GM12878 (cell line): Measurements from ENCODE around the gene FAM120B. TPM values are rescaled to one million over a fixed set of nuclear protein-coding genes. Genes with fewer than 3 reads are reported as not detected.

Experiments used
- ATAC-seq: fragments of 200-7000 bp; cut with Tn5 transposase; 3 replicates; pipeline ENCODE4 v1.9.1; 2020; ENCODE audit warnings: mild to moderate bottlenecking, moderate library complexity
- BruUV-seq: library from RNA; stranded (reverse); fragments of 400-500 nt; replicated peaks from 2 replicates; lab custom pipeline; 2021; lab: Mats Ljungman, UMichigan
- CTCF ChIA-PET: fragments of 300-600 bp; sonication (Branson Sonifier 250); formaldehyde crosslinking; extraction: SDS; loops from one replicate; lab custom pipeline; 2021; ENCODE audit warnings: inconsistent platforms; lab: Yijun Ruan, JAX
- POLR2A ChIA-PET: fragments of 350-600 bp; formaldehyde crosslinking; extraction: SDS; loops from one replicate; lab custom pipeline; 2021; ENCODE audit warnings: inconsistent platforms; lab: Charles Lee
- RAD21 ChIA-PET: fragments of 300-600 bp; sonication (Branson Sonifier 250); formaldehyde crosslinking; loops from one replicate; lab custom pipeline; 2023; ENCODE audit warnings: antibody characterized with exemption; ENCODE audit not compliant: unreplicated experiment; lab: Charles Lee
- SMC1A ChIA-PET: fragments of 300-600 bp; sonication (Branson Sonifier 250); formaldehyde crosslinking; loops from one replicate; lab custom pipeline; 2023; ENCODE audit not compliant: unreplicated experiment, uncharacterized antibody; lab: Charles Lee
- DNase-seq: peaks from one replicate; pipeline ENCODE4 v3.0.0-alpha.2; 2011; ENCODE audit warnings: low read depth, low spot score
- FAIRE-seq: peaks from 3 replicates; lab custom pipeline; 2011; peaks lifted over from hg19 to GRCh38; lab: Jason Lieb, UNC
- H2AFZ ChIP-seq: 2 replicates; pipeline ENCODE4 v1.6.0; 2011; ENCODE audit warnings: low read depth, low read length, control low read depth; ENCODE audit not compliant: control insufficient read depth
- H3K27ac ChIP-seq: 2 replicates; pipeline ENCODE4 v1.5.1; 2011; ENCODE audit warnings: control low read depth; ENCODE audit not compliant: control insufficient read depth, insufficient read depth
- H3K27me3 ChIP-seq, 2 experiments: replicated peaks in 1 of 2; 2 replicates each; pipeline versions ENCODE4 v1.6.0 to v1.6.1; 2011; ENCODE audit warnings: low read length in 1 of 2; ENCODE audit not compliant: control insufficient read depth in 2 of 2, insufficient read depth in 2 of 2
- H3K36me3 ChIP-seq, 2 experiments: 2 replicates each; pipeline ENCODE4 v1.5.1; 2011; ENCODE audit warnings: low read length in 1 of 2; ENCODE audit not compliant: control insufficient read depth in 2 of 2, insufficient read depth in 2 of 2
- H3K4me1 ChIP-seq: 2 replicates; pipeline ENCODE4 v1.6.1; 2011; ENCODE audit warnings: mild to moderate bottlenecking, low read length, moderate library complexity, mixed read lengths; ENCODE audit not compliant: control insufficient read depth, insufficient read depth
- H3K4me2 ChIP-seq: 2 replicates; pipeline ENCODE4 v1.6.0; 2011; ENCODE audit warnings: control low read depth; ENCODE audit not compliant: control insufficient read depth, insufficient read depth
- H3K4me3 ChIP-seq: fragments of 200-600 bp; sonication (generic); 2 replicates; pipeline ENCODE4 v1.5.1; 2016
- H3K79me2 ChIP-seq: 2 replicates; pipeline ENCODE4 v1.6.0; 2011; ENCODE audit warnings: low read length; ENCODE audit not compliant: control insufficient read depth, insufficient read depth
- H3K9ac ChIP-seq: 2 replicates; pipeline ENCODE4 v1.8.0; 2011; ENCODE audit warnings: low read length, control low read depth, mixed read lengths; ENCODE audit not compliant: control insufficient read depth, insufficient read depth
- H3K9me3 ChIP-seq: replicated peaks from 3 replicates; pipeline ENCODE4 v1.5.1; 2011; ENCODE audit warnings: mild to moderate bottlenecking, low read length; ENCODE audit not compliant: control insufficient read depth, insufficient read depth
- H4K20me1 ChIP-seq: 2 replicates; pipeline ENCODE4 v1.6.0; 2011; ENCODE audit not compliant: control insufficient read depth, insufficient read depth
- BRCA1 ChIP-seq: IDR thresholded peaks from 2 replicates; pipeline ENCODE4 v1.6.1; 2011; ENCODE audit warnings: low read depth, low read length, improper control_type of control experiment
- CBX3 ChIP-seq: fragments of 200-600 bp; sonication (generic); IDR thresholded peaks from 2 replicates; pipeline ENCODE4 v1.6.1; 2016; ENCODE audit warnings: low read depth, borderline replicate concordance
- CEBPB ChIP-seq, 2 experiments: fragments of 150-350 bp in 1 of 2; IDR thresholded peaks; 2 replicates each; pipeline ENCODE4 v1.6.1; 2012 to 2014; ENCODE audit warnings: low read depth in 2 of 2, low read length in 2 of 2, borderline replicate concordance in 1 of 2, inconsistent platforms in 1 of 2
- CEBPZ ChIP-seq: fragments of 150-350 bp; IDR thresholded peaks from 2 replicates; pipeline ENCODE4 v1.6.1; 2016; ENCODE audit warnings: low read depth, low read length
- NFYA ChIP-seq: IDR thresholded peaks from 2 replicates; pipeline ENCODE4 v1.6.1; 2011; ENCODE audit warnings: low read depth, mild to moderate bottlenecking, low read length, improper control_type of control experiment, borderline replicate concordance
- NKRF ChIP-seq: fragments of 450-650 bp; conservative IDR thresholded peaks from 2 replicates; pipeline ENCODE4 v1.6.1; 2017; ENCODE audit warnings: mild to moderate bottlenecking, moderate library complexity
- NRF1 ChIP-seq: conservative IDR thresholded peaks from 2 replicates; pipeline ENCODE4 v1.6.1; 2011; ENCODE audit warnings: mild to moderate bottlenecking, low read depth, low read length, improper control_type of control experiment
- PAX8 ChIP-seq: fragments of 450-650 bp; IDR thresholded peaks from 2 replicates; pipeline ENCODE4 v1.6.1; 2017; ENCODE audit warnings: mild to moderate bottlenecking, moderate library complexity
- SIN3A ChIP-seq: IDR thresholded peaks from 2 replicates; pipeline ENCODE4 v1.6.1; 2012; ENCODE audit warnings: low read depth, low read length, improper control_type of control experiment
- SIX5 ChIP-seq: IDR thresholded peaks from 2 replicates; pipeline ENCODE4 v1.6.1; 2011; ENCODE audit warnings: mild to moderate bottlenecking, low read depth, low read length, moderate library complexity; ENCODE audit not compliant: severe bottlenecking
- SMAD5 ChIP-seq: IDR thresholded peaks from 2 replicates; pipeline ENCODE4 v1.6.1; 2016; ENCODE audit warnings: antibody characterized with exemption, low read depth
- SRF ChIP-seq, 2 experiments: IDR thresholded peaks; 2 replicates each; pipeline ENCODE4 v1.6.1; 2011; ENCODE audit warnings: low read depth in 2 of 2, low read length in 2 of 2, mild to moderate bottlenecking in 1 of 2, moderate library complexity in 1 of 2
- SUPT20H ChIP-seq: IDR thresholded peaks from 2 replicates; pipeline ENCODE4 v1.6.1; 2011; ENCODE audit warnings: low read depth, mild to moderate bottlenecking, low read length, moderate library complexity, borderline replicate concordance; ENCODE audit not compliant: control insufficient read depth
- TCF7 ChIP-seq: IDR thresholded peaks from 2 replicates; pipeline ENCODE4 v1.6.1; 2014; ENCODE audit warnings: antibody characterized with exemption, borderline replicate concordance
- ZNF384 ChIP-seq: IDR thresholded peaks from 2 replicates; pipeline ENCODE4 v1.6.1; 2012; ENCODE audit warnings: low read depth, mild to moderate bottlenecking, low read length, improper control_type of control experiment, borderline replicate concordance
- ZZZ3 ChIP-seq: IDR thresholded peaks from 2 replicates; pipeline ENCODE4 v1.6.1; 2011; ENCODE audit warnings: low read depth; ENCODE audit not compliant: control insufficient read depth, insufficient read length
- WGBS: methylation state at CpG from one replicate; pipeline ENCODE4 v1.1.6; 2016; ENCODE audit warnings: low lambda C conversion rate; ENCODE audit not compliant: insufficient replicate concordance, insufficient coverage; ENCODE audit errors: missing lambda C conversion rate; 5-methylcytosine and 5-hydroxymethylcytosine counted together
- in situ Hi-C: fragments of 300-500 bp; cut with MboI; formaldehyde crosslinking; loops from 9 replicates; pipeline ENCODE4 v1.14.3; 2018; ENCODE audit warnings: mixed read lengths
- intact Hi-C: fragments of 100-400 bp; cut with micrococcal nuclease; formaldehyde crosslinking; loops from one replicate; pipeline ENCODE4 v1.14.2; 2022; ENCODE audit not compliant: unreplicated experiment
- polyA plus RNA-seq, 11 experiments: library from polyadenylated mRNA; depleted of rRNA in 4 of 11; unstranded in 6 of 11; stranded (reverse) in 5 of 11; fragments of >200 nt; fragmentation: Nextera tagmentation in 4 of 11; fragmentation: Illumina TruSeq in 1 of 11; extraction: Ambion mirVana in 4 of 11; extraction: Trizol in 1 of 11; gene quantifications; 1 replicate in 1 of 11; 2 replicates in 10 of 11; pipeline versions ENCODE4 v1.2.1 to v1.2.3, GENCODE V29; 2011 to 2016; ENCODE audit warnings: inconsistent platforms in 2 of 11, missing spikeins in 2 of 11, low read depth in 1 of 11
- total RNA-seq, 4 experiments: library from RNA; depleted of rRNA in 3 of 4; stranded (reverse); fragments of >200 nt in 3 of 4; fragmentation: Illumina TruSeq in 1 of 4; extraction: Trizol in 1 of 4; gene quantifications; 2 replicates each; pipeline versions ENCODE4 v1.2.1 to v1.2.3, GENCODE V29; 2013 to 2021

The FAM120B gene
- total and polyA plus RNA-seq, 10 of the 15 experiments (the other 5 are each of a cell fraction or from before 2014, with no cell fraction given) = 3.3 to 21.6 (median 15.3) TPM

DNA sequence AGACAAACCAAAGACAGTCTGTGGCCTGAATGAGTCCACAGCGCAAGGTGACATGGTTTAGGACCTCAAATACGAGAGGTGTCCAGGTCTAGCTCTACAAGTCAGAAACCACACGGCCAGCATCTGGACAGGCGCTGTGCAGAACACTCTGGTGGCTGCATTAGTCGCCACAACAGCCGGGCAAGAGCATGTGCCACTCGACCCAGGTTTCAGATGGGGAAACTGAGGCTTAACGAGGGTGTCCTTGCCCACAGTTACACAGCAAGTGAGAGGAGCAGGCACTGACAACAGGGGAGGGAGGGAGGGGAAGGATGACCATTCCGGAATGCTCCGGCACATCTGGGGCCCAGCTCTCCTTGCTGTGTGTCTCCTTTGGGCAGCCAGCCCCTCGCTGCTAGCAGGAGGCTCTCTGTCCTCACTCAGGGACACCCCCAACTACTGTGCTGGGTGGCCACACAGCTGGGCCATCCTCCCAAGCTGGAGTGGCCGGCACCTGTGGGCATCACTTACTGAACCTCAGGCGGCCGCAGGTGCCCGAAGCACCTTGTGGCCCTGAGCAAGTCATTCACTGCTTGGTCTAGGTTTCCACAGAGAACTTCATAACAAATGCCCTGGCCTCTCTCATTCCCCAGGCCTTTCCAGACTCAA is 22.3 kb upstream of the FAM120B start:
- intact Hi-C loops (no loop called here), in situ Hi-C loops (no loop called here)
- POLR2A ChIA-PET = no interaction called here
- Histone ChIP-seq H3K36me3 (no peaks in the 10 kb centered on the region), H3K27ac (no peak overlapping the region), H3K4me2 (no peak overlapping the region), H3K9me3 (no peaks in the 10 kb centered on the region; the same call in 2 of the 3 replicates), H3K9ac (no peak overlapping the region), H3K4me3 (no peak overlapping the region), H2AFZ (no peak overlapping the region), H3K4me1 (peaks cover 1% of the 10 kb centered on the region), H4K20me1 (no peaks in the 10 kb centered on the region), H3K27me3 (peaks cover 2 to 12% of the 10 kb centered on the region in 2 experiments; a peak in 2 of 4 replicates), H3K79me2 (no peaks in the 10 kb centered on the region)
- RAD21 ChIA-PET = no interaction called here
- BruUV-seq = no TSS peak
- SMC1A ChIA-PET = no interaction called here
- FAIRE-seq (no peak), ATAC-seq (no peak), DNase-seq (no peak)
- 73% methylated on average over 13 of the region's 15 CpGs for WGBS
- TF ChIP-seq SIX5 (no peak), NKRF (no peak), CBX3 (no peak), SUPT20H (no peak), CEBPZ (no peak), PAX8 (no peak), BRCA1 (no peak), ZNF384 (no peak), NFYA (no peak), SRF (IDR thresholded peaks at IDR 0.05; ENCODE audit: low read depth in 2 of 2, low read length in 2 of 2) (no peak), SIN3A (no peak), CEBPB (IDR thresholded peaks at IDR 0.05; ENCODE audit: borderline replicate concordance in 1 of 2, low read depth in 2 of 2, low read length in 2 of 2) (no peak), NRF1 (no peak), ZZZ3 (no peak), TCF7 (no peak), SMAD5 (no peak)
- CTCF ChIA-PET = no interaction called here
